Epithelial cell of esophagus (primary cell): ENCODE data around the gene PRRG4.
A peak's percentile ranks its signal among the peaks of the same experiment; 100 is the strongest.
"Not testable (repeated sequence)": the region's sequence is repeated elsewhere in the genome, so short reads cannot be mapped to it uniquely, and the experiment has no call there.

Experiments
- DNase-seq: peaks from one replicate; pipeline ENCODE4 v3.0.0; 2010; ENCODE audit warnings: low read depth
- H3K4me3 ChIP-seq: 2 replicates; pipeline ENCODE4 v1.5.1; 2011; ENCODE audit warnings: mild to moderate bottlenecking, low read length, control low read depth
- TF ChIP-seq, protein P1 (sequence below): IDR thresholded peaks from 2 replicates; pipeline ENCODE4 v1.5.1; 2011; ENCODE audit warnings: low read depth, mild to moderate bottlenecking, low read length, control low read depth, inconsistent platforms; ENCODE audit not compliant: insufficient read depth; ENCODE audit errors: missing control alignments

The PRRG4 gene

DNA sequence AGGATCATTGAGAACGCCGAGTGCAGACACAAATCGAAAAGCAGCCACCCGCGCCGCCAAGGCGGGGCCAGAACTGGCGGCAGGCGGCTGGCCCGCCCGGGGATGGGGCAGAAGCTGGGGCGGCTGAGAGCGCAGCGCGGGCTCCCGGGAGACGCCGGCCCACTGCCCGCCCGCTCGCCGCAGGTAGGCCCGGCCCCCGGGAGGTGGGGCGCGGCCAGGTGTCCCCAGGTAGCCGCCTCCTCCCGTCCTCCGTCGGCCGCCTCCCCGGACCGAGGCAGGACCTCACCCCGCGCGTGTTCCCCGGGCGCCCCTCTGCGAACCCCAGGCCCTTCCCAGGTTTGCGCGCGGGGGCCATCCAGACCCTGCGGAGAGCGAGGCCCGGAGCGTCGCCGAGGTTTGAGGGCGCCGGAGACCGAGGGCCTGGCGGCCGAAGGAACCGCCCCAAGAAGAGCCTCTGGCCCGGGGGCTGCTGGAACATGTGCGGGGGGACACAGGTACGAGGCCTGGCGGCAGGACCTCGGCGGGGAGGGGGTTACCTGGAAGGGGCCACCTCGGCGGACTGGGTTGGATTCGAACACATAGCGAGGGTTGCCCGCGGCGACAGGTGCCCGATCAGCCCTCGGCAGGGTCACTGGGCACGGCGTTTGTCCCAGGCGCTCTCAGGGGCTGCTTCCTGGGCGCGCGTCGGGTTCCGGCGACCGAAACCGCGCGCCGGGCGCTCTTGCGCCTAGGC, at the start of gene PRRG4:
PRRG4 (plus strand) TSS at position 248 of the 733 bp plus-strand sequence. CDS start 603 bp downstream, outside the sequence.
- DNase-seq, result peak; percentile 91
- TF ChIP-seq, protein P1, sequence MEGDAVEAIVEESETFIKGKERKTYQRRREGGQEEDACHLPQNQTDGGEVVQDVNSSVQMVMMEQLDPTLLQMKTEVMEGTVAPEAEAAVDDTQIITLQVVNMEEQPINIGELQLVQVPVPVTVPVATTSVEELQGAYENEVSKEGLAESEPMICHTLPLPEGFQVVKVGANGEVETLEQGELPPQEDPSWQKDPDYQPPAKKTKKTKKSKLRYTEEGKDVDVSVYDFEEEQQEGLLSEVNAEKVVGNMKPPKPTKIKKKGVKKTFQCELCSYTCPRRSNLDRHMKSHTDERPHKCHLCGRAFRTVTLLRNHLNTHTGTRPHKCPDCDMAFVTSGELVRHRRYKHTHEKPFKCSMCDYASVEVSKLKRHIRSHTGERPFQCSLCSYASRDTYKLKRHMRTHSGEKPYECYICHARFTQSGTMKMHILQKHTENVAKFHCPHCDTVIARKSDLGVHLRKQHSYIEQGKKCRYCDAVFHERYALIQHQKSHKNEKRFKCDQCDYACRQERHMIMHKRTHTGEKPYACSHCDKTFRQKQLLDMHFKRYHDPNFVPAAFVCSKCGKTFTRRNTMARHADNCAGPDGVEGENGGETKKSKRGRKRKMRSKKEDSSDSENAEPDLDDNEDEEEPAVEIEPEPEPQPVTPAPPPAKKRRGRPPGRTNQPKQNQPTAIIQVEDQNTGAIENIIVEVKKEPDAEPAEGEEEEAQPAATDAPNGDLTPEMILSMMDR, result no peak
- peak within 1 kb of the TSS; percentile 89 for H3K4me3 ChIP-seq

DNA sequence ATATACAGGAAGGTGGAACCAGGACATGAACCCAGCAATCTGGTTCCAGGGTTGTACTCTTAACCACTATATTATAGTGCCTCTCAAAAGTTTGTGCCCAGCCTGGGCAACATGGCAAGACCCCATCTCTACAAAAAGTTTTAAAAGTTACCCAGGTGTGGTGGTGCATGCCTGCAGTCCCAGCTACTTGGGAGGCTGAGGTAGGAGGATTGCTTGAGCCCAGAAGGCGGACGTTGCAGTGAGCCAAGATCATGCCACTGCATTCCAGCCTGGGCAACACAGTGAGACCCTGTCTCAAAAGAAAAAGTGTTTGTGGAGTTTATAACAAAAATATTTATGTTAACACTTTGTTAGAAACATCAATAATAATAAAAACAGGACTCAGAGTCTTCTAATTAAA, 48.9 kb upstream of the PRRG4 start:
- not testable (repeated sequence) for H3K4me3 ChIP-seq, DNase-seq

DNA sequence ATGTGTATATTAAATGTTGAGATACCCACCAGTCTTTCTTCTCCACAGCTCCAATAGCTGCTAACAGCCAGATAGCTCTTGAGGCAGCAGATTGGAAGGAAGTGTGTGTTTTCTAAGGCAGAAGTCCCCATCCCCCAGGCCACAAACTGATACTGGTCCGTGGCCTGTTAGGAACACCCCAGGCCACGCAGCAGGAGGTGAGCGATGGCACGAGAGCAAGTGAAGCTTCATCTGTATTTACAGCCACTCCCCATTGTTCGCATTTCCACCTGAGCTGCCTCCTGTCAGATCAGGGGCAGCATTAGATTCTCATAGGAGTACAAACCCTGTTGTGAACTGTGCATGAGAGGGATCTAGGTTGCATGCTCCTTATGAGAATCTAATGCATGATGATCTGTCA, 48.0 kb upstream of the PRRG4 start:
- no peak overlapping the region for H3K4me3 ChIP-seq
- DNase-seq, result no peak
- TF ChIP-seq, protein P1, result no peak

DNA sequence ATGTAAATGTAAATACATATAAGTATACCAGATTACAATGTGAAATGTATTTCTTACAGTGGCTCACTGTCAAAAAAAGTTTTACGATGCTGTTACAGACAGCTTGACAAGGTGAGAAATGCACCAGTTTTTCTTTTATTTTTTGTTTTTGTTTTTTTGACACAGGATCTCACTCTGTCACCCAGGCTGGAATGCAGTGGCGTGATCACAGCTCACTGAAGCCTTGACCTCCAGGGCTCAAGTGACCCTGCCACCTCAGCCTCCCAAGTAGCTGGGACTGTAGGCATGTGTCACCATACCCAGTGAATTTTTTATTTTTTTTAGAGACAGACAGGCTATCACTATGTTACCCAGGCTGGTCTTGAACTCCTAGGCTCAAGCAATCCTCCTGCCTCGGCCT, 44.5 kb upstream of the PRRG4 start:
- H3K4me3 ChIP-seq, result no peak overlapping the region
- TF ChIP-seq, protein P1, result no peak
- DNase-seq, result no peak

DNA sequence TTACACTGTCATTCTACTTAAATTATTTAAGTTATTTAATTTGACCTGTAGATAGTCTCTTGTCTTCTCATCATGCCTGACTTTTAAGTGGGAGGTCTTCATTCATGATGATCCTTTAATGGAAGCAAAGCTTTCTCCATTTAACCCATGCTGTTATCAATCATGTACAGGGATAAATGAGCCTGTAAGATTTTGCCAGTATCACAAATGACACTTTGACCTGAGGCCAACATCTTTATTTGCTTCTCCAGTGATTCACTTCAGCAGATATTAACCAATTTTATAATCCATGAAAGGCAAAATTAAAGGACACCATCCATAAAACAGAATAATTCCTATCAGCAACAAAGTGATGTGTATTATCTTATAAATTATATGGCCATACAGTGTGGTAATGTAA, 42.9 kb upstream of the PRRG4 start:
- no peak for DNase-seq
- TF ChIP-seq, protein P1, result no peak
- H3K4me3 ChIP-seq, result no peak overlapping the region

DNA sequence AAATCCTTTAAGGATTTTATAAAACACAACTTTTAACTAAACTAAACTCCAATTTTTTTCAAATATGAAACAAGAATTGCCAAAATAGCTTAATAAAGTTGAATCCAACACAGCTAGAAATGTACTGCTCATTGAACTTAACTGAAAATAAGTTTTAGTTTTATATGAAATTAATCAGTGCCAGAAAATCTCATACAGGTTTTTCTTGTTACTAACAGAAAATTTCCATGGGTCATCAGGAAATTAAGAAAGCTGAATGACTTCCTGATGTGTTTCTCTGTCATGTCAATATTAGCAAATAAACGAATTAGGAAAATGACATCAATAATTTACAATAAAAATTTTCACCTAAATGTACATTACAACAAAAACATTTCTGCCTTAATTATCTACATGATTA, 38.8 kb upstream of the PRRG4 start:
- TF ChIP-seq, protein P1, result no peak
- no peak for DNase-seq
- no peak overlapping the region for H3K4me3 ChIP-seq

DNA sequence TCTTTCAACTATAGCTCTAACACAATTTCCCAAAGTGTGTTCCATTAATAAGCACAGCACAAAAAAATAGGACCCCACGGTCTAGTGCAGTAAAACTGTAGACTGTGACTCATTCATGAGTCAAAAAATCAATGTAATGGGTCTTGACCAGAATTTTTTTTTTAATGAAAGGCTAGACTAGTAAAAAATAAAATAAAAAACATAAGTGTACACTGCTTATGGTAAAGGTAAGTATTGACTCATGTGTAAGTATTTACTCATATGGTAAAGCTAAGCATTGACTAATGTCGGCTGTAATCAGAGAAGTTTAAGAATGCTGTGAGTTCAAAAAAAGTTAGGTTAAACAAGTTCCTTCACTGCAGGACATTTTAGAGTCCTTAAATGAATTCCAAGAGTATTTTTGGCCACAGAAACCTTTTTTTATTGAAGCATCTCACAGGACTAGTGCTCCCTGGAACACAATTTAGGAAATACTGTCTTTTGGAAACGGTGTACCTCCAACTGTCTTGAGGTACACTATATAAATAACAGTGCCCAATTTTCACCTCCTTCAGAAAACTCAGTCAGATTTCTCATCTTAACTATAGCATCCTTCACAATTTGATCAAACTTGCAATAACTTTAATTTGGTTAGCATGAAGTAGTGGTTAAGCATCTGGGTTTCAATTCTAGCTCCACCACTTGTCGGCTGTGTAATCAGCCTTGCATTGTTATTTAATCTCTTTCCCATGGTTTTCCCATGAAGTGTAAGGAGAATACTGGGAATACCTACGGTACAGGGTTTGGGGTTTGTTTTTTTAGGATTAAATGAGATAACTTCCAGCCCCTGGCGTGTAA, 37.4 kb upstream of the PRRG4 start:
- TF ChIP-seq, protein P1, result no peak
- no peak overlapping the region for H3K4me3 ChIP-seq
- DNase-seq, result peak; percentile 41
